ENCODE results near the gene CAP1. TPM values are rescaled to one million over a fixed set of nuclear protein-coding genes. Genes with fewer than 3 reads are reported as not detected.

Gene CAP1
- total and polyA plus RNA-seq, 10 of the 15 experiments (the other 5 are each of a cell fraction or from before 2014, with no cell fraction given) = 360 to 500 (median 431) TPM

DNA sequence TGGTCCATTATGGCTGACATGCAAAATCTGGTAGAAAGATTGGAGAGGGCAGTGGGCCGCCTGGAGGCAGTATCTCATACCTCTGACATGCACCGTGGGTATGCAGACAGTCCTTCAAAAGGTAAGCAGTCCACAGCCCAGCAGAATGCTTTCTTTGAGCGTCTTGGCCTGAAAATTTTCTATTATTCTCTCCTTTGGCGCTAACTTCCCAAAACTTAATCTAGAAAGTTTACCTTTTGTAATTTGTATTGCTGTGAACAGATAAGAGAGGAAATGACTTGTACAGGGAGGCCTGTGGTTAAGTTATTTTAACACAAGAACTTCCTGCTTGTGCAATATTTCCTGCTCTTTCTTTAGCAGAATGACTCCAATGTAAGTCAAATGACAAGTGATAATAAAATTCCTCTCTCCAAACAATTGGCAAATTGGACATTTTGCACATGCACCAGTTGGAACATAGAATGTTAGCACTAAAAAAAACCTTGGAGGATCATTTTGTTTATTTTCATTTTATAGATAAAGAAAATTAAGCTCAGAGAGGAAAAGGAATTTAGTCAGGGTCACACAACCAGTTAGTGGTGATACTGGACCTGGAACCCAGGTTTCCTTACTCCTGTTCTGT, 18.9 kb downstream of the CAP1 start (continued):
- TF ChIP-seq, protein P1, sequence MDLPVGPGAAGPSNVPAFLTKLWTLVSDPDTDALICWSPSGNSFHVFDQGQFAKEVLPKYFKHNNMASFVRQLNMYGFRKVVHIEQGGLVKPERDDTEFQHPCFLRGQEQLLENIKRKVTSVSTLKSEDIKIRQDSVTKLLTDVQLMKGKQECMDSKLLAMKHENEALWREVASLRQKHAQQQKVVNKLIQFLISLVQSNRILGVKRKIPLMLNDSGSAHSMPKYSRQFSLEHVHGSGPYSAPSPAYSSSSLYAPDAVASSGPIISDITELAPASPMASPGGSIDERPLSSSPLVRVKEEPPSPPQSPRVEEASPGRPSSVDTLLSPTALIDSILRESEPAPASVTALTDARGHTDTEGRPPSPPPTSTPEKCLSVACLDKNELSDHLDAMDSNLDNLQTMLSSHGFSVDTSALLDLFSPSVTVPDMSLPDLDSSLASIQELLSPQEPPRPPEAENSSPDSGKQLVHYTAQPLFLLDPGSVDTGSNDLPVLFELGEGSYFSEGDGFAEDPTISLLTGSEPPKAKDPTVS (IDR thresholded peaks at IDR 0.05; ENCODE audit: low read depth, low read length) = no peak
- TF ChIP-seq FOXM1 (IDR thresholded peaks at IDR 0.05; ENCODE audit: low read depth, low read length) = no peak
- TF ChIP-seq HDAC6 (IDR thresholded peaks at IDR 0.05; ENCODE audit: unreplicated experiment) = no peak
- no peak for TF ChIP-seq TAF1 (IDR thresholded peaks at IDR 0.05; ENCODE audit: borderline replicate concordance, low read depth, low read length)
- TF ChIP-seq ZNF217 (IDR thresholded peaks at IDR 0.05) = no peak
- TF ChIP-seq, protein P2, sequence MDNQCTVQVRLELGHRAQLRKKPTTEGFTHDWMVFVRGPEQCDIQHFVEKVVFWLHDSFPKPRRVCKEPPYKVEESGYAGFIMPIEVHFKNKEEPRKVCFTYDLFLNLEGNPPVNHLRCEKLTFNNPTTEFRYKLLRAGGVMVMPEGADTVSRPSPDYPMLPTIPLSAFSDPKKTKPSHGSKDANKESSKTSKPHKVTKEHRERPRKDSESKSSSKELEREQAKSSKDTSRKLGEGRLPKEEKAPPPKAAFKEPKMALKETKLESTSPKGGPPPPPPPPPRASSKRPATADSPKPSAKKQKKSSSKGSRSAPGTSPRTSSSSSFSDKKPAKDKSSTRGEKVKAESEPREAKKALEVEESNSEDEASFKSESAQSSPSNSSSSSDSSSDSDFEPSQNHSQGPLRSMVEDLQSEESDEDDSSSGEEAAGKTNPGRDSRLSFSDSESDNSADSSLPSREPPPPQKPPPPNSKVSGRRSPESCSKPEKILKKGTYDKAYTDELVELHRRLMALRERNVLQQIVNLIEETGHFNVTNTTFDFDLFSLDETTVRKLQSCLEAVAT (IDR thresholded peaks at IDR 0.05) = no peak
- TF ChIP-seq SP1 (IDR thresholded peaks at IDR 0.05; ENCODE audit: low read depth, low read length) = no peak
- TF ChIP-seq, protein P3, sequence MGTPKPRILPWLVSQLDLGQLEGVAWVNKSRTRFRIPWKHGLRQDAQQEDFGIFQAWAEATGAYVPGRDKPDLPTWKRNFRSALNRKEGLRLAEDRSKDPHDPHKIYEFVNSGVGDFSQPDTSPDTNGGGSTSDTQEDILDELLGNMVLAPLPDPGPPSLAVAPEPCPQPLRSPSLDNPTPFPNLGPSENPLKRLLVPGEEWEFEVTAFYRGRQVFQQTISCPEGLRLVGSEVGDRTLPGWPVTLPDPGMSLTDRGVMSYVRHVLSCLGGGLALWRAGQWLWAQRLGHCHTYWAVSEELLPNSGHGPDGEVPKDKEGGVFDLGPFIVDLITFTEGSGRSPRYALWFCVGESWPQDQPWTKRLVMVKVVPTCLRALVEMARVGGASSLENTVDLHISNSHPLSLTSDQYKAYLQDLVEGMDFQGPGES (IDR thresholded peaks at IDR 0.05) = no peak
- 0 out of 2 replicates have a peak, but pooled peaks have one; percentile 6 for TF ChIP-seq ZNF24 (IDR thresholded peaks at IDR 0.05)
- TF ChIP-seq, protein P4, sequence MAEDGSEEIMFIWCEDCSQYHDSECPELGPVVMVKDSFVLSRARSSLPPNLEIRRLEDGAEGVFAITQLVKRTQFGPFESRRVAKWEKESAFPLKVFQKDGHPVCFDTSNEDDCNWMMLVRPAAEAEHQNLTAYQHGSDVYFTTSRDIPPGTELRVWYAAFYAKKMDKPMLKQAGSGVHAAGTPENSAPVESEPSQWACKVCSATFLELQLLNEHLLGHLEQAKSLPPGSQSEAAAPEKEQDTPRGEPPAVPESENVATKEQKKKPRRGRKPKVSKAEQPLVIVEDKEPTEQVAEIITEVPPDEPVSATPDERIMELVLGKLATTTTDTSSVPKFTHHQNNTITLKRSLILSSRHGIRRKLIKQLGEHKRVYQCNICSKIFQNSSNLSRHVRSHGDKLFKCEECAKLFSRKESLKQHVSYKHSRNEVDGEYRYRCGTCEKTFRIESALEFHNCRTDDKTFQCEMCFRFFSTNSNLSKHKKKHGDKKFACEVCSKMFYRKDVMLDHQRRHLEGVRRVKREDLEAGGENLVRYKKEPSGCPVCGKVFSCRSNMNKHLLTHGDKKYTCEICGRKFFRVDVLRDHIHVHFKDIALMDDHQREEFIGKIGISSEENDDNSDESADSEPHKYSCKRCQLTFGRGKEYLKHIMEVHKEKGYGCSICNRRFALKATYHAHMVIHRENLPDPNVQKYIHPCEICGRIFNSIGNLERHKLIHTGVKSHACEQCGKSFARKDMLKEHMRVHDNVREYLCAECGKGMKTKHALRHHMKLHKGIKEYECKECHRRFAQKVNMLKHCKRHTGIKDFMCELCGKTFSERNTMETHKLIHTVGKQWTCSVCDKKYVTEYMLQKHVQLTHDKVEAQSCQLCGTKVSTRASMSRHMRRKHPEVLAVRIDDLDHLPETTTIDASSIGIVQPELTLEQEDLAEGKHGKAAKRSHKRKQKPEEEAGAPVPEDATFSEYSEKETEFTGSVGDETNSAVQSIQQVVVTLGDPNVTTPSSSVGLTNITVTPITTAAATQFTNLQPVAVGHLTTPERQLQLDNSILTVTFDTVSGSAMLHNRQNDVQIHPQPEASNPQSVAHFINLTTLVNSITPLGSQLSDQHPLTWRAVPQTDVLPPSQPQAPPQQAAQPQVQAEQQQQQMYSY (CRISPR knock-in tag; IDR thresholded peaks at IDR 0.05) = no peak
- TF ChIP-seq SMARCA5 (IDR thresholded peaks at IDR 0.05) = no peak
- peak; percentile 88 for TF ChIP-seq RUNX3 (IDR thresholded peaks at IDR 0.05; ENCODE audit: low read length)
- TF ChIP-seq PAX5 (IDR thresholded peaks at IDR 0.05; ENCODE audit: borderline replicate concordance, low read depth, low read length) = no peak
- TF ChIP-seq, protein P5, sequence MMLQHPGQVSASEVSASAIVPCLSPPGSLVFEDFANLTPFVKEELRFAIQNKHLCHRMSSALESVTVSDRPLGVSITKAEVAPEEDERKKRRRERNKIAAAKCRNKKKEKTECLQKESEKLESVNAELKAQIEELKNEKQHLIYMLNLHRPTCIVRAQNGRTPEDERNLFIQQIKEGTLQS (IDR thresholded peaks at IDR 0.05; ENCODE audit: borderline replicate concordance, extremely low read depth, low read depth, low read length) = no peak
- TF ChIP-seq, protein P6, sequence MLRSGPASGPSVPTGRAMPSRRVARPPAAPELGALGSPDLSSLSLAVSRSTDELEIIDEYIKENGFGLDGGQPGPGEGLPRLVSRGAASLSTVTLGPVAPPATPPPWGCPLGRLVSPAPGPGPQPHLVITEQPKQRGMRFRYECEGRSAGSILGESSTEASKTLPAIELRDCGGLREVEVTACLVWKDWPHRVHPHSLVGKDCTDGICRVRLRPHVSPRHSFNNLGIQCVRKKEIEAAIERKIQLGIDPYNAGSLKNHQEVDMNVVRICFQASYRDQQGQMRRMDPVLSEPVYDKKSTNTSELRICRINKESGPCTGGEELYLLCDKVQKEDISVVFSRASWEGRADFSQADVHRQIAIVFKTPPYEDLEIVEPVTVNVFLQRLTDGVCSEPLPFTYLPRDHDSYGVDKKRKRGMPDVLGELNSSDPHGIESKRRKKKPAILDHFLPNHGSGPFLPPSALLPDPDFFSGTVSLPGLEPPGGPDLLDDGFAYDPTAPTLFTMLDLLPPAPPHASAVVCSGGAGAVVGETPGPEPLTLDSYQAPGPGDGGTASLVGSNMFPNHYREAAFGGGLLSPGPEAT (IDR thresholded peaks at IDR 0.05; ENCODE audit: low read depth) = 0 out of 2 replicates have a peak, but pooled peaks have one; percentile 20
- TF ChIP-seq, protein P7, sequence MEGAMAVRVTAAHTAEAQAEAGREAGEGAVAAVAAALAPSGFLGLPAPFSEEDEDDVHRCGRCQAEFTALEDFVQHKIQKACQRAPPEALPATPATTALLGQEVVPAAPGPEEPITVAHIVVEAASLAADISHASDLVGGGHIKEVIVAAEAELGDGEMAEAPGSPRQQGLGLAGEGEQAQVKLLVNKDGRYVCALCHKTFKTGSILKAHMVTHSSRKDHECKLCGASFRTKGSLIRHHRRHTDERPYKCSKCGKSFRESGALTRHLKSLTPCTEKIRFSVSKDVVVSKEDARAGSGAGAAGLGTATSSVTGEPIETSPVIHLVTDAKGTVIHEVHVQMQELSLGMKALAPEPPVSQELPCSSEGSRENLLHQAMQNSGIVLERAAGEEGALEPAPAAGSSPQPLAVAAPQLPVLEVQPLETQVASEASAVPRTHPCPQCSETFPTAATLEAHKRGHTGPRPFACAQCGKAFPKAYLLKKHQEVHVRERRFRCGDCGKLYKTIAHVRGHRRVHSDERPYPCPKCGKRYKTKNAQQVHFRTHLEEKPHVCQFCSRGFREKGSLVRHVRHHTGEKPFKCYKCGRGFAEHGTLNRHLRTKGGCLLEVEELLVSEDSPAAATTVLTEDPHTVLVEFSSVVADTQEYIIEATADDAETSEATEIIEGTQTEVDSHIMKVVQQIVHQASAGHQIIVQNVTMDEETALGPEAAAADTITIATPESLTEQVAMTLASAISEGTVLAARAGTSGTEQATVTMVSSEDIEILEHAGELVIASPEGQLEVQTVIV (IDR thresholded peaks at IDR 0.05; ENCODE audit: borderline replicate concordance, partially characterized antibody) = no peak
- TF ChIP-seq IRF4 (IDR thresholded peaks at IDR 0.05; ENCODE audit: low read depth, low read length) = no peak
- no peak for TF ChIP-seq LARP7 (IDR thresholded peaks at IDR 0.05)
